ENCODE data around the gene CDKN1C. TPM values are rescaled to one million over a fixed set of nuclear protein-coding genes. Genes with fewer than 3 reads are reported as not detected.

CDKN1C gene
- total and polyA plus RNA-seq, 4 donors = 37.3 to 107 (median 58.6) TPM

GRCh38 chr11:2883640-2883978, 2.0 kb downstream of the CDKN1C start:
- WGBS (ENCODE audit: insufficient coverage) = 3% methylated on average over 22 of the region's 24 CpGs
- peak overlapping the region; percentile 45 for H3K4me3 ChIP-seq (ENCODE audit: low read depth, low read length)
- peaks cover 21% of the 10 kb centered on the region for H3K36me3 ChIP-seq (ENCODE audit: control insufficient read depth, insufficient read depth, low read length)
- no peak for DNase-seq (ENCODE audit: low read depth in 4 of 6, low spot score in 6 of 6)
- H3K9me3 ChIP-seq (ENCODE audit: control insufficient read depth, insufficient read depth, low read length) = no peaks in the 10 kb centered on the region
- H3K27ac ChIP-seq (ENCODE audit: low read depth, low read length) = no peak overlapping the region
- peaks cover 51% of the 10 kb centered on the region for H3K4me1 ChIP-seq (ENCODE audit: control insufficient read depth, insufficient read depth, low read length)
- no peaks in the 10 kb centered on the region for H3K27me3 ChIP-seq (ENCODE audit: control insufficient read depth, insufficient read depth, low read length)

- Histone ChIP-seq H3K4me3 (ENCODE audit: low read depth, low read length) (peak overlapping the region; percentile 45), H3K36me3 (ENCODE audit: control insufficient read depth, insufficient read depth, low read length) (peaks cover 21% of the 10 kb centered on the region), H3K4me1 (ENCODE audit: control insufficient read depth, insufficient read depth, low read length) (peaks cover 41% of the 10 kb centered on the region), H3K27ac (ENCODE audit: low read depth, low read length) (no peak overlapping the region), H3K27me3 (ENCODE audit: control insufficient read depth, insufficient read depth, low read length) (no peaks in the 10 kb centered on the region), H3K9me3 (ENCODE audit: control insufficient read depth, insufficient read depth, low read length) (no peaks in the 10 kb centered on the region)
- WGBS (ENCODE audit: insufficient coverage) = 90% methylated on average over 11 of the region's 11 CpGs
- no peak for DNase-seq (ENCODE audit: low read depth in 4 of 6, low spot score in 6 of 6)
Observed at GRCh38 chr11:2882396-2883110, 3.0 kb downstream of the CDKN1C start.

- Histone ChIP-seq H3K9me3 (ENCODE audit: control insufficient read depth, insufficient read depth, low read length) (no peaks in the 10 kb centered on the region), H3K27me3 (ENCODE audit: control insufficient read depth, insufficient read depth, low read length) (no peaks in the 10 kb centered on the region), H3K4me3 (ENCODE audit: low read depth, low read length) (no peak overlapping the region), H3K4me1 (ENCODE audit: control insufficient read depth, insufficient read depth, low read length) (peaks cover 36% of the 10 kb centered on the region), H3K27ac (ENCODE audit: low read depth, low read length) (no peak overlapping the region), H3K36me3 (ENCODE audit: control insufficient read depth, insufficient read depth, low read length) (peaks cover 21% of the 10 kb centered on the region)
- 59% methylated on average over 6 of the region's 12 CpGs for WGBS (ENCODE audit: insufficient coverage)
- DNase-seq (ENCODE audit: low read depth in 4 of 6, low spot score in 6 of 6) = no peak
Observed at GRCh38 chr11:2881981-2882375, 3.6 kb downstream of the CDKN1C start.

DNA sequence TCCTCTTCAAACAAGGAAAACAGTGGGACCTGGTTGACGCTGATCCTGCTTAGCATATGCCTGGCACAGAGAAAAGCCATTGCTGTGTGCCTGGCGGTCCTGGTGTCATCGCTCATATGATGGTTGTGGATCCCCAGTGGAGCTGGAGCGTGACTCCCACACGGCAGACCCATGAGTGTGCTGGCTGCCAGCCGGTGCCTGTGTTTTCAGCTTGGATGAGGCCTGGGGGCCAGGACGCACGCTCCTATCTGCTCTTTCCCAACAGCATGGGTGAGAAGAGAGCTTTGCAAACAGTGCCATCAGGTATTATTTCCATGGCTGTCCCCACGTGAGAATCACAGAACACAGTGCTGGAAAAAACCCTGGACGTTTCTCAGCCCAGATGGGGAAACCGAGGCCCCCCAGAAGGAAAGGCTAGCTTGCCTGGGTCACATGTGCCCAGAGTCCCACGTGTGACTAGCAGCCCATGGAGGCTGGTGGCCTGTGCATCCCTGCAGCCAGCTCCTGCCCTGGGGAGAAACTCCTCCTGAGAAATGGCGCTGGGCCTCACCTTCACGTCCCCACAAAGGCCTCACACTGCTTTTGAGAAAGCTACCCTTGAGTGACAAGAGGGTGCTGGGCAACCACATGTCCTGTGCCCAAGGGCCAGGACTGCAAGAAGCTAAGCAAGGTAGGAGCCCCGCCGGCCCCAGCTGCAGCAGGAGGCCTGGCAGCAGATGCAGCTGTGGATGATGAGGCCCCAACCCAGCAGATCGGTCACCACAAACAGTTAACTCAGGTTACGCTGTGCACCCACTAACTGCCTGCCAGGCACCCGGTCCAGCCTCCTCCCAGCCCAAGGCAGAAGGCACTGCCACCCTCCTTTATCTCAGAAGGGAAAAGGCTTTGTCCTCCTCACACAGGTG, 4.2 kb downstream of the CDKN1C start:
- Histone ChIP-seq H3K4me3 (ENCODE audit: low read depth, low read length) (no peak overlapping the region), H3K27ac (ENCODE audit: low read depth, low read length) (no peak overlapping the region), H3K4me1 (ENCODE audit: control insufficient read depth, insufficient read depth, low read length) (peaks cover 29% of the 10 kb centered on the region), H3K9me3 (ENCODE audit: control insufficient read depth, insufficient read depth, low read length) (no peaks in the 10 kb centered on the region), H3K36me3 (ENCODE audit: control insufficient read depth, insufficient read depth, low read length) (peaks cover 21% of the 10 kb centered on the region), H3K27me3 (ENCODE audit: control insufficient read depth, insufficient read depth, low read length) (no peaks in the 10 kb centered on the region)
- WGBS (ENCODE audit: insufficient coverage) = 82% methylated on average over 18 of the region's 19 CpGs
- no peak for DNase-seq (ENCODE audit: low read depth in 4 of 6, low spot score in 6 of 6)

DNA sequence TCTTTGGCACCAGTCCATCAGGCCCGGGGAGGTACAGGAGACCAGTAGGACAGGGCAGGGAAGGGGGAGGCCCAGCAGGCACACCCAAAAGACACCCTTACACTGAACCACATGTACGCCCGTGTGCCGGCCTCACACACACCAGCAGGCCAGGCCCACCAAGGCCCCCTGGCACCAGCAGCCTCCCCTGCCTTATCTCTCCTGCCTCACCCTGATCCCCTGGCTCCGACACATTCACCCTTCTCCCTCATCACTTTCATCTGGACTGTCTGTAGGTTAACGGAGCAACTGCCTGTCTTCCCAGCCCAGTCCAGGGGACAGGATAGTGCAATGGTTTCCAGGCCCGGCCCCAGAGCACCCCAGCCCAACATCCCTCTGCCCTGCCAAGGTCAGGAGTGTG, 4.9 kb downstream of the CDKN1C start:
- Histone ChIP-seq H3K36me3 (ENCODE audit: control insufficient read depth, insufficient read depth, low read length) (peaks cover 21% of the 10 kb centered on the region), H3K4me1 (ENCODE audit: control insufficient read depth, insufficient read depth, low read length) (peaks cover 28% of the 10 kb centered on the region), H3K9me3 (ENCODE audit: control insufficient read depth, insufficient read depth, low read length) (no peaks in the 10 kb centered on the region), H3K27me3 (ENCODE audit: control insufficient read depth, insufficient read depth, low read length) (no peaks in the 10 kb centered on the region), H3K27ac (ENCODE audit: low read depth, low read length) (no peak overlapping the region), H3K4me3 (ENCODE audit: low read depth, low read length) (no peak overlapping the region)
- no peak for DNase-seq (ENCODE audit: low read depth in 4 of 6, low spot score in 6 of 6)
- 86% methylated on average over 7 of the region's 7 CpGs for WGBS (ENCODE audit: insufficient coverage)

GRCh38 chr11:2878782-2879181, 6.8 kb downstream of the CDKN1C start:
- no peaks in the 10 kb centered on the region for H3K9me3 ChIP-seq (ENCODE audit: control insufficient read depth, insufficient read depth, low read length)
- no peak for DNase-seq (ENCODE audit: low read depth in 4 of 6, low spot score in 6 of 6)
- WGBS (ENCODE audit: insufficient coverage) = 95% methylated on average over 8 of the region's 8 CpGs
- peaks cover 21% of the 10 kb centered on the region for H3K36me3 ChIP-seq (ENCODE audit: control insufficient read depth, insufficient read depth, low read length)
- H3K27me3 ChIP-seq (ENCODE audit: control insufficient read depth, insufficient read depth, low read length) = no peaks in the 10 kb centered on the region
- H3K4me1 ChIP-seq (ENCODE audit: control insufficient read depth, insufficient read depth, low read length) = peaks cover 21% of the 10 kb centered on the region
- no peak overlapping the region for H3K27ac ChIP-seq (ENCODE audit: low read depth, low read length)
- H3K4me3 ChIP-seq (ENCODE audit: low read depth, low read length) = no peak overlapping the region

DNA sequence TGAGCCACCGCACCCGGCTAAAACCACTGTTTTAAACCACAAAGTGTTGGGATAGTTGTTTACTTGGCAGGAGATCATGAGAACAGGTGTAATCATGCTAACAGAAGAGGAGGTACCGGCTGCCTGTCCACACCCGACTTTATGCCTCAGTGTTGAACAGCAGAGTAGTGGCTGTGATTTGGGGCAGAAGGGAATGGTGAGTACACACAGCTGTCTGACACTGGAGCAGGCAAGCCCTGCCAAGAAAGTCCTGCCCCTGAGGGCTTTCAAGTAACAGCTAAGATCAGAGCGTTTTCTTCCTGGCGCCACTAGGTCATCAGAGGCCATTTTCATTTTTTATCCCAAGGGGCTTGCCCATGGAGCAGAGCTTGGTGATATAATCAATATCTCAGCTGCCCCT, 8.1 kb downstream of the CDKN1C start:
- DNase-seq (ENCODE audit: low read depth in 4 of 6, low spot score in 6 of 6) = no peak
- peaks cover 15% of the 10 kb centered on the region for H3K36me3 ChIP-seq (ENCODE audit: control insufficient read depth, insufficient read depth, low read length)
- H3K27me3 ChIP-seq (ENCODE audit: control insufficient read depth, insufficient read depth, low read length) = no peaks in the 10 kb centered on the region
- H3K4me1 ChIP-seq (ENCODE audit: control insufficient read depth, insufficient read depth, low read length) = peaks cover 11% of the 10 kb centered on the region
- 91% methylated on average over 4 of the region's 6 CpGs for WGBS (ENCODE audit: insufficient coverage)
- no peak overlapping the region for H3K27ac ChIP-seq (ENCODE audit: low read depth, low read length)
- no peaks in the 10 kb centered on the region for H3K9me3 ChIP-seq (ENCODE audit: control insufficient read depth, insufficient read depth, low read length)
- no peak overlapping the region for H3K4me3 ChIP-seq (ENCODE audit: low read depth, low read length)

DNA sequence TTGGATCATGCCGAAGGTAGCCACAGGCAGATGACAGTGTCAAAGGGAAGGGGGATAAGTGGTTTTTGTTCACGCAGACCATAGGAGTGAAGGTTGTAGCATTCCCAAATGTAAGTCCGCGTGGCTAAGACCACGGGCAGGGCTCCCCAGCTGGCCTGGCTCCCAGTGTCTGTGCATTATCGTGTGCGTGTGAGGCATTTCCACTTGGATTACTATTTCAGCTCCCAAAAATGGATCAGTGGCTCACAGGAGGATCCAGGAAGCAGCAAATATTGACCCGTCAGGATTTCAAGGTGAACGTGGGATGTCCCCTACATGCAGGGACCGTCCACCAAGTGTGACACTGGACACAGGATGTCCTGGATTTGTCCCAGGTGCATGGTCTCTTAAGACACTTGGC, 10.6 kb downstream of the CDKN1C start:
- DNase-seq (ENCODE audit: low read depth in 4 of 6, low spot score in 6 of 6) = no peak
- H3K27me3 ChIP-seq (ENCODE audit: control insufficient read depth, insufficient read depth, low read length) = peaks cover 19% of the 10 kb centered on the region
- whole genome bisulfite sequencing (ENCODE audit: insufficient coverage) = 95% methylated on average over 10 of the region's 10 CpGs
- H3K4me1 ChIP-seq (ENCODE audit: control insufficient read depth, insufficient read depth, low read length) = peaks cover 18% of the 10 kb centered on the region
- H3K9me3 ChIP-seq (ENCODE audit: control insufficient read depth, insufficient read depth, low read length) = no peaks in the 10 kb centered on the region
- H3K4me3 ChIP-seq (ENCODE audit: low read depth, low read length) = no peak overlapping the region
- H3K27ac ChIP-seq (ENCODE audit: low read depth, low read length) = no peak overlapping the region
- no peaks in the 10 kb centered on the region for H3K36me3 ChIP-seq (ENCODE audit: control insufficient read depth, insufficient read depth, low read length)

DNA sequence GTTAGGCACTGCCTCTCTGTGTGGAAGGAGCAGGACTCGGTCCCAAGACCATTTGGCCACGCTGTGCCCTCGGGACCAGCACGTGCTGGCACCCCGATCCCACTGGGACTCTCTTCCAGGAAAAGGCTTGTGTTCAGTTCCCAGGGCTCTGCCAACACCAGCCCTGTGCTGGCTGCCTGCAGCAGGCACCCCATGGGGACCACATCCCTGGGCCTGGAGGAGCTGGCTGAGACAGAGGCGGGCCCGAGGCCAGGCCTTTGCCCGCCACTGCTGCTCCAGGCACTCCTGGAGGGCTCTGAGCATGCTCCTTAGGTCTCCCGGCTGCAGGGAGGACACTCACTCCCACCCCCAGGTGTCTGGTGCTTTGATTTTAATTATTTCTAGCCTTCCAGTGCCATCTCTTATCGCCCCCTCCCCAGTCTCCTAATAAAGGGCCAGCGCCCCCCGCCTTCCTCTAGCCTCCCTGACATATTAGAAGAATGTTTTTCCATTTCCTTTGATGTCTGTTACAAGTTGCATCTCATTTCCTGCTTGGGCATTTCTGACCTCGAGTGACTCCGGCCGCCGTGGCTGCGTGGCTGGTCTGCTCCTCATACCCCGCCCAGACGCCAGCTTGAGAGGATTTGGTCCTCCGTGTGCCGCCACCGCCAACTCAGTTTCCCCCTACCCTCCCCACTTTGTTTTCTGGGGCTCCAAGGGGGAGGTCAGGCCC, 14.4 kb downstream of the CDKN1C start:
- H3K27me3 ChIP-seq (ENCODE audit: control insufficient read depth, insufficient read depth, low read length) = peaks cover 31% of the 10 kb centered on the region
- H3K27ac ChIP-seq (ENCODE audit: low read depth, low read length) = no peak overlapping the region
- WGBS (ENCODE audit: insufficient coverage) = 59% methylated on average over 11 of the region's 22 CpGs

More for the DNA sequence above, 14.4 kb downstream of the CDKN1C start:
- H3K4me3 ChIP-seq (ENCODE audit: low read depth, low read length) = no peak overlapping the region
- no peak for DNase-seq (ENCODE audit: low read depth in 4 of 6, low spot score in 6 of 6)
- peaks cover 48% of the 10 kb centered on the region for H3K4me1 ChIP-seq (ENCODE audit: control insufficient read depth, insufficient read depth, low read length)
- H3K9me3 ChIP-seq (ENCODE audit: control insufficient read depth, insufficient read depth, low read length) = no peaks in the 10 kb centered on the region
- H3K36me3 ChIP-seq (ENCODE audit: control insufficient read depth, insufficient read depth, low read length) = no peaks in the 10 kb centered on the region

Data from spinal cord (tissue), 10 donors.